CD4-positive, alpha-beta memory T cell (primary cell): Measurements from ENCODE around the gene IFI16. TPM values are rescaled to one million over a fixed set of nuclear protein-coding genes. Genes with fewer than 3 reads are reported as not detected.

Experiments used
- CTCF ChIA-PET: fragments of 350-600 bp; sonication (Branson Sonifier 250); formaldehyde crosslinking; loops from one replicate; lab custom pipeline; 2021; ENCODE audit warnings: inconsistent platforms; ENCODE audit not compliant: partially characterized antibody; lab: Charles Lee
- POLR2A ChIA-PET: fragments of 350-600 bp; sonication (Branson Sonifier 250); formaldehyde crosslinking; loops from one replicate; lab custom pipeline; 2021; ENCODE audit not compliant: partially characterized antibody; lab: Charles Lee
- DNase-seq, 5 donors: peaks; one replicate each; pipeline versions ENCODE4 v3.0.0 to v3.0.0-alpha.2; 2020 to 2022; ENCODE audit warnings: mixed read lengths in 1 of 5
- H3K27ac ChIP-seq: one replicate; pipeline ENCODE4 v1.7.0; 2013; ENCODE audit warnings: low read depth, low read length
- H3K27me3 ChIP-seq: 2 replicates; pipeline ENCODE4 v1.7.0; 2013; ENCODE audit warnings: mild to moderate bottlenecking, low read length, moderate library complexity; ENCODE audit not compliant: insufficient read depth
- H3K36me3 ChIP-seq: 2 replicates; pipeline ENCODE4 v1.7.0; 2013; ENCODE audit warnings: mild to moderate bottlenecking, low read length, moderate library complexity; ENCODE audit not compliant: insufficient read depth
- H3K4me1 ChIP-seq: 2 replicates; pipeline ENCODE4 v1.7.0; 2013; ENCODE audit warnings: mild to moderate bottlenecking, low read length, moderate library complexity; ENCODE audit not compliant: insufficient read depth
- H3K4me3 ChIP-seq, 2 donors: one replicate each; pipeline ENCODE4 v1.7.0; 2013; ENCODE audit warnings: low read length in 2 of 2, mild to moderate bottlenecking in 1 of 2
- H3K9me3 ChIP-seq, 2 donors: one replicate each; pipeline ENCODE4 v1.7.0; 2013; ENCODE audit warnings: low read length in 2 of 2, control low read depth in 1 of 2; ENCODE audit not compliant: control insufficient read depth in 1 of 2
- H3K27ac Mint-ChIP-seq, 7 donors: one replicate each; pipeline ENCODE4 v1.8.0; 2020 to 2021; ENCODE audit warnings: mixed read lengths in 7 of 7, mild to moderate bottlenecking in 6 of 7, inconsistent platforms in 3 of 7, moderate library complexity in 3 of 7
- H3K27me3 Mint-ChIP-seq, 2 donors: one replicate each; pipeline ENCODE4 v1.8.0; 2020 to 2021; ENCODE audit warnings: mixed read lengths in 2 of 2
- H3K36me3 Mint-ChIP-seq, 2 donors: one replicate each; pipeline ENCODE4 v1.8.0; 2020 to 2021; ENCODE audit warnings: mixed read lengths in 2 of 2, inconsistent platforms in 1 of 2, mild to moderate bottlenecking in 1 of 2
- H3K4me1 Mint-ChIP-seq, 4 donors: one replicate each; pipeline ENCODE4 v1.8.0; 2020 to 2021; ENCODE audit warnings: mixed read lengths in 4 of 4, mild to moderate bottlenecking in 1 of 4
- H3K4me3 Mint-ChIP-seq, 8 donors: one replicate each; pipeline ENCODE4 v1.8.0; 2020 to 2021; ENCODE audit warnings: mixed read lengths in 8 of 8, mild to moderate bottlenecking in 7 of 8, moderate library complexity in 6 of 8, inconsistent platforms in 3 of 8
- H3K9me3 Mint-ChIP-seq, 8 donors: one replicate each; pipeline ENCODE4 v1.8.0; 2020 to 2021; ENCODE audit warnings: mixed read lengths in 8 of 8, mild to moderate bottlenecking in 5 of 8, inconsistent platforms in 3 of 8, moderate library complexity in 1 of 8
- intact Hi-C: fragments of 100-400 bp; cut with micrococcal nuclease; formaldehyde crosslinking; loops from one replicate; pipeline ENCODE4 v1.15.1; 2023
- polyA plus RNA-seq, 2 donors: library from polyadenylated mRNA; unstranded; fragments of 300-500 nt; fragmentation: Illumina TruSeq; gene quantifications; one replicate each; pipeline ENCODE4 v1.2.3, GENCODE V29; 2021
- total RNA-seq, 2 experiments: library from RNA; stranded (reverse); gene quantifications; one replicate each; pipeline ENCODE4 v1.2.3, GENCODE V29; 2021

Gene IFI16
- total and polyA plus RNA-seq, 4 experiments from 2014 or later = 53.2 to 162 (median 146) TPM

GRCh38 chr1:158978730-158979129 is 31.0 kb upstream of the IFI16 start:
- no peak overlapping the region for H3K4me3 Mint-ChIP-seq
- no peaks in the 10 kb centered on the region for H3K4me1 ChIP-seq
- intact Hi-C loops = no loop called here
- H3K4me3 ChIP-seq = no peak overlapping the region
- no peaks in the 10 kb centered on the region for H3K27me3 Mint-ChIP-seq
- ChIA-PET CTCF (interaction anchor here (0.8 to 1.3 kb wide), 3 partner anchors 9 to 20 kb away, joined by 3 read pairs; no protein-coding TSS in a partner anchor), POLR2A (no interaction called here)
- H3K9me3 Mint-ChIP-seq = peaks cover 5 to 44% (median 37%) of the 10 kb centered on the region in 8 donors
- H3K9me3 ChIP-seq = peaks cover 0 to 10% of the 10 kb centered on the region in 2 donors
- H3K27ac ChIP-seq = no peak overlapping the region
- peaks cover 16% of the 10 kb centered on the region for H3K36me3 ChIP-seq
- H3K4me1 Mint-ChIP-seq = peaks cover 4 to 19% (median 10%) of the 10 kb centered on the region in 4 donors
- peak overlapping the region in 1 of 7 donors; percentile 28 for H3K27ac Mint-ChIP-seq
- no peaks in the 10 kb centered on the region for H3K27me3 ChIP-seq
- DNase-seq = no peak
- peaks cover 82 to 84% of the 10 kb centered on the region in 2 donors for H3K36me3 Mint-ChIP-seq

- H3K4me3 Mint-ChIP-seq = no peak overlapping the region
- no peaks in the 10 kb centered on the region for H3K4me1 ChIP-seq
- H3K27me3 Mint-ChIP-seq = no peaks in the 10 kb centered on the region
- intact Hi-C loops = no loop called here
- H3K36me3 ChIP-seq = peaks cover 16% of the 10 kb centered on the region
- H3K27ac Mint-ChIP-seq = peak overlapping the region in 1 of 7 donors; percentile 22
- H3K9me3 ChIP-seq = peaks cover 0 to 10% of the 10 kb centered on the region in 2 donors
- peaks cover 3 to 20% (median 11%) of the 10 kb centered on the region in 4 donors for H3K4me1 Mint-ChIP-seq
- ChIA-PET POLR2A (no interaction called here), CTCF (interaction anchor here (1.0 to 1.3 kb wide), 2 partner anchors 9 to 19 kb away, joined by 3 read pairs; no protein-coding TSS in a partner anchor)
- H3K9me3 Mint-ChIP-seq = peaks cover 5 to 48% (median 42%) of the 10 kb centered on the region in 8 donors
- H3K36me3 Mint-ChIP-seq = peaks cover 83 to 84% of the 10 kb centered on the region in 2 donors
- no peak overlapping the region for H3K27ac ChIP-seq
- DNase-seq = no peak
- H3K4me3 ChIP-seq = no peak overlapping the region
- H3K27me3 ChIP-seq = no peaks in the 10 kb centered on the region
Measured at GRCh38 chr1:158979229-158979628, 30.5 kb upstream of the IFI16 start.

GRCh38 chr1:158983235-158983634 is 26.5 kb upstream of the IFI16 start:
- Histone ChIP-seq H3K27ac (no peak overlapping the region), H3K9me3 (peaks cover 0 to 10% of the 10 kb centered on the region in 2 donors), H3K4me1 (no peaks in the 10 kb centered on the region), H3K4me3 (no peak overlapping the region), H3K36me3 (peaks cover 5% of the 10 kb centered on the region), H3K27me3 (no peaks in the 10 kb centered on the region)
- intact Hi-C loops = no loop called here
- Mint-ChIP-seq H3K4me3 (no peak overlapping the region), H3K27me3 (no peaks in the 10 kb centered on the region), H3K27ac (no peak overlapping the region), H3K36me3 (peaks cover 81 to 83% of the 10 kb centered on the region in 2 donors), H3K9me3 (peaks cover 3 to 55% (median 49%) of the 10 kb centered on the region in 8 donors), H3K4me1 (peaks cover 9 to 19% (median 15%) of the 10 kb centered on the region in 4 donors)
- CTCF ChIA-PET = no interaction called here
- POLR2A ChIA-PET = no interaction called here
- DNase-seq = no peak

- peaks cover 5% of the 10 kb centered on the region for H3K36me3 ChIP-seq
- Mint-ChIP-seq H3K4me1 (peaks cover 10 to 18% (median 16%) of the 10 kb centered on the region in 4 donors), H3K4me3 (peak overlapping the region in 1 of 8 donors; percentile 61), H3K27me3 (no peaks in the 10 kb centered on the region), H3K36me3 (peaks cover 81 to 83% of the 10 kb centered on the region in 2 donors), H3K27ac (no peak overlapping the region), H3K9me3 (peaks cover 3 to 52% (median 43%) of the 10 kb centered on the region in 8 donors)
- H3K9me3 ChIP-seq = peaks cover 0 to 10% of the 10 kb centered on the region in 2 donors
- POLR2A ChIA-PET = no interaction called here
- intact Hi-C loops = no loop called here
- H3K4me1 ChIP-seq = no peaks in the 10 kb centered on the region
- CTCF ChIA-PET = no interaction called here
- DNase-seq = no peak
- no peak overlapping the region for H3K27ac ChIP-seq
- no peaks in the 10 kb centered on the region for H3K27me3 ChIP-seq
- H3K4me3 ChIP-seq = peak overlapping the region in 1 of 2 donors; percentile 3
Measured at GRCh38 chr1:158984386-158984785, 25.3 kb upstream of the IFI16 start.

- H3K4me1 Mint-ChIP-seq = peaks cover 6 to 16% (median 11%) of the 10 kb centered on the region in 4 donors
- DNase-seq = no peak
- no peaks in the 10 kb centered on the region for H3K27me3 Mint-ChIP-seq
- no peak overlapping the region for H3K4me3 Mint-ChIP-seq
- peak overlapping the region in 1 of 7 donors; percentile 50 for H3K27ac Mint-ChIP-seq
- Histone ChIP-seq H3K9me3 (no peaks in the 10 kb centered on the region), H3K27ac (no peak overlapping the region), H3K36me3 (no peaks in the 10 kb centered on the region), H3K4me3 (no peak overlapping the region), H3K27me3 (no peaks in the 10 kb centered on the region), H3K4me1 (no peaks in the 10 kb centered on the region)
- CTCF ChIA-PET = interaction anchor here (2.0 kb wide), 1 partner anchor 9 kb away, joined by 8 read pairs; no protein-coding TSS in a partner anchor
- peaks cover 0 to 32% (median 18%) of the 10 kb centered on the region in 8 donors for H3K9me3 Mint-ChIP-seq
- POLR2A ChIA-PET = interaction anchor here (0.6 to 0.7 kb wide), 2 partner anchors 9 to 75 kb away, joined by 3 to 5 read pairs; no protein-coding TSS in a partner anchor
- intact Hi-C loops = no loop called here
- peaks cover 78 to 82% of the 10 kb centered on the region in 2 donors for H3K36me3 Mint-ChIP-seq
Measured at GRCh38 chr1:158989424-158989823, 20.3 kb upstream of the IFI16 start.

GRCh38 chr1:158992787-158993312 is 16.9 kb upstream of the IFI16 start:
- Histone ChIP-seq H3K27ac (no peak overlapping the region), H3K36me3 (no peaks in the 10 kb centered on the region), H3K27me3 (no peaks in the 10 kb centered on the region), H3K4me1 (peaks cover 22% of the 10 kb centered on the region), H3K9me3 (no peaks in the 10 kb centered on the region), H3K4me3 (no peak overlapping the region)
- POLR2A ChIA-PET = no interaction called here
- Mint-ChIP-seq H3K9me3 (peaks cover 0 to 26% (median 10%) of the 10 kb centered on the region in 8 donors), H3K27ac (no peak overlapping the region), H3K4me1 (peaks cover 31 to 34% (median 32%) of the 10 kb centered on the region in 4 donors), H3K36me3 (peaks cover 54 to 63% of the 10 kb centered on the region in 2 donors), H3K4me3 (no peak overlapping the region), H3K27me3 (no peaks in the 10 kb centered on the region)
- CTCF ChIA-PET = no interaction called here
- intact Hi-C loops = no loop called here
- DNase-seq = no peak

- H3K4me1 Mint-ChIP-seq = peaks cover 33 to 42% (median 37%) of the 10 kb centered on the region in 4 donors
- H3K27me3 ChIP-seq = no peaks in the 10 kb centered on the region
- peaks cover 33% of the 10 kb centered on the region for H3K4me1 ChIP-seq
- H3K4me3 Mint-ChIP-seq = peak overlapping the region in 6 of 8 donors; percentile 21 to 89 (median 48)
- no peak overlapping the region for H3K4me3 ChIP-seq
- peaks cover 24 to 26% of the 10 kb centered on the region in 2 donors for H3K36me3 Mint-ChIP-seq
- H3K27ac ChIP-seq = peak overlapping the region; percentile 8
- POLR2A ChIA-PET = interaction anchor here (2.4 to 2.9 kb wide), 2 partner anchors 12 to 67 kb away, joined by 12 to 27 read pairs; partner anchors contain the start of gene IFI16
- CTCF ChIA-PET = interaction anchor here (1.1 to 3.1 kb wide), 5 partner anchors 11 to 202 kb away, joined by 3 to 38 read pairs (median 4); no protein-coding TSS in a partner anchor
- no peaks in the 10 kb centered on the region for H3K27me3 Mint-ChIP-seq
- H3K9me3 ChIP-seq = no peaks in the 10 kb centered on the region
- intact Hi-C loops = loop anchor here (1.0 kb wide), 1 partner anchor 67 kb away; no protein-coding TSS in a partner anchor
- peaks cover 0 to 24% (median 9%) of the 10 kb centered on the region in 8 donors for H3K9me3 Mint-ChIP-seq
- H3K27ac Mint-ChIP-seq = peak overlapping the region in 6 of 7 donors; percentile 1 to 93 (median 65)
- no peaks in the 10 kb centered on the region for H3K36me3 ChIP-seq
- DNase-seq = no peak
Measured at GRCh38 chr1:158996998-158997397, 12.7 kb upstream of the IFI16 start.
